Stimulated activated CD8-positive, alpha-beta memory T cell treated with anti-CD3 and anti-CD28 coated beads, Interleukin-7, amount 100 ng/mL, for 4 hours (primary cell): ENCODE data around the gene RNASEH2A.

Source experiments
- DNase-seq, 2 donors: peaks; one replicate each; pipeline ENCODE4 v3.0.0-alpha.2; 2020; ENCODE audit warnings: low read depth in 2 of 2

The RNASEH2A gene

DNA sequence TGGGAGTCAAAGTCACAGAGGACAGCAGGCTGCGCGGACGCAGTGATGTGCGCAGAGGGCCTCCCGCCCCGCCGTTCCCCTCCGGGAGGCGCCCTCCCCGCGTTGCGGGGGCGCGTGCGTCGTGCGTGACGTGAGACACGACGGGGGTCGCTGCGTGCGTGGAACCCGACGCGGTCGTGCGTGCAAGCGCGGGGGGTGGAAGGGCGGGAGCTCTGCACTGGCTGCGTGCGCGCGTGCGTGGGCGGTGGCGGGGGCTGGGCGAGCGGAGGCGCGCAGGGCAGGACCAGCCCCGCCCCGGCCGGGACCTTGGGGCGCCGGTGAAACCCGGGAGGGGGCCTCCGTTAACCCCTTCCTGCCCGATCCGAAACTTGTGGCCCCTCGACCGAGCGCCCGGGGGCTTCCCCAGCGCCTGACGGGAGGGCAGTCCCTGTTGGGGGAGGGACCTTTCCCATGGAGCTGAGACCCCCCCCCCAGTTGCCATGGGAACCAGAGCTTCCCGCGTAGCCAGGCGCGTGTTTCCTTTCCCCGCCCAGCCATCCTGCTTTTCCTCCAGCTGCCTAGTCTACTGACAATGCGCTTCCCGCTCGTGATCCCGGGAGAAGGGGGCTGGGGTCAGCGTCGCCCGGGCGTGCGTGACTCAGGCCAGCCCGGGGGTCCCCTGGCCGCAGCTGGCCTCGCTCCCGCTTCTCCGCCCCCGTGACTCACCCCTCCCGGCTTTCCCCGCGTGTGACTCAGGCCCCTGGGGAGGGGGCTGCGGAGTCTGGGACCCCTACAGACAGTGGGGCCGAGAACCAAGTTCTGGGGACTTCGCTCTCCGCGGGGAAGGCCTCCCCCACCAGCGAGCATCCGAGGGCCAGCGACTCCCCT, 23.7 kb upstream of the RNASEH2A start:
- DNase-seq = peak; percentile 80 to 92

DNA sequence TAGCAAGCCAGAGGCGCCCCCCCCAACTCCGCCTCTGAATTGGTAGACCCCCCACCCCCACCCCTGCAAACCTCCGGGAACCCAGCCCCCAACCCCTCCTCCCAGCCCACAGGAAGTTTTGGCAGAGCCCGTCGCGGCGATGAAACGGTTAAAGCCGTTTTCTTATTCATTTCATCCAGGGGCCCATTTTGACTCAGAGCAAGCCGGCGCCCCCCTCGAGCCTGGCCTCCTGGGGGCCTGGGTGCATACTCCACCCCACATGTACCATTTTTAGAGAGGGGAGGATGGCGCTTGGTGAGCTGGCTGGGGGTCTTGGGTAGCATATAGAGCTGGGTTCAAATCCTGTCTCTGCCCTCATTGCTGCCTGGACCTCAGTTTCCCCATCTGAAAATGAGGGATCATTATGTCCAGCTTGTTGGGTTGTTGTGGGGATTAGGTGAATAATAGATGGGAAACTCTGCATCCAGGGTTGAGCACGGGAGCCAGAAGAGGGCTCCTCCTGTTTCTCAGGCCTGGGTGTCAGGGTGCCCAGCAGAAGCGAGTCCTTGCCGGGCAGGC, 23.0 kb upstream of the RNASEH2A start:
- DNase-seq = no peak

GRCh38 chr19:12783849-12784393, 22.5 kb upstream of the RNASEH2A start:
- no peak for DNase-seq

- no peak for DNase-seq
These were observed 22.0 kb upstream of the RNASEH2A start for GRCh38 chr19:12784394-12784870.

GRCh38 chr19:12784871-12785430, 21.4 kb upstream of the RNASEH2A start:
- DNase-seq = no peak

DNA sequence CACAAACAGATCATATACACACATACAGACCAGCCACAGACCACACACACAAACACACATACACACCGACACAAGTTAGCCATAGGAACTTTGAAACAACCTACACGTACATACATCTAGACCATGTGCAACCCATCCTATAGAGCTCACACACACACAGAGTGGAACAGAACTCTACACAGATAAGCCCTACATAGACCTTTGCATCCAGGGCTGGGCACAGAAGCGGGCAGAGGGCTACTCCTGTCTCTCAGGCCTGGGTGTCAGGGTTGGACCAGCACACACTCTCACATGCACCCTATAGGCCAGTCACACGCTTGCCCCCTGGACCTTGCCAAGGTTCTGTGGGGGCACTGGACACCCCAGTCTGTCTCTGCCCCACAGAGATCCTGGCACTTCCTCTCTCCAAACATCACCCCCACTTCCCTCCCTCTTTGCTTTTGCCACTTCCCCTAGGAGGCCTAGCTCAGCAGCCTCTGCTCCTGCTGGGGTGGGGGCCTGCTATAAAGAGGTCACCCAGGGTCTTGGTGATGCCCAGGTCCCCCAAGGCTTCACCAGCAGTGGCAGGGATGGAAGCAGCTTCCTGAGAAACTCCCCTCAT, 20.9 kb upstream of the RNASEH2A start:
- no peak for DNase-seq

DNA sequence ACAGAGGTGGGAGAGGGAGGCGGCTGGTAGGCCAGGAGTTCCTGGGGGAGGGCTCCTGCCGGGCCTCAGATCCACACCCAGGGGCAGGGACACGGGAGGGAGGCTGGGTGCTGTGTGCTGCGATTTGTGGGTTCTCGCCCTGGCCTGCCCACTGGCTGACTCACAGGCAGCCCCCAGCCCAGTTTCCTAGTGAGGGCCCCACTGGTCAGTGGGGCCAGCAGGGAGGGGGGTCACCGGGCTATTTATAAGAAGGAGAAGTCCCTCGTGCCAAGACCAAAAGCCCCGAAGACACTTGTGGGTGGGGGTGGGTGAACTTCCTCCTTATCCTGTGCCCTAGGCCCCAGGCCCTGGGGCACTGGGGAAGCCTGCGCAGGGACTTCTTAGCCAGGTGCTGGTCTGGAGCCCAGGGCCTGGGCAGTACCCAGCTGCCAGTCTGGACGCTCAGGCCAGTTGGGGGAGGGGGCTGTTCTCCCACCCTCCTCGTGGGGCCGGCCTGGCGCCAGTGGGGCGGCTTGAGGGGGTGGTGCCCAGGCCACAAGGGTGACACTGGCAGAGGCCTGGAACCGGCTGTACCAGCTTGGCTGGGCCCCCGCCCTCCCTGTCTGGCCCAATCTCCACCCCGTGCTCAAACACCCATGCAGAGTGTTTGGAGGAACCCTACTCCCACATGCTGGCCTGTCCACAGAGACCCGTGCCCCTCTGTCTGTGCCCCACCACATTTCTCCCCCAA, 20.1 kb upstream of the RNASEH2A start:
- DNase-seq = no peak

GRCh38 chr19:12786952-12787351, 19.4 kb upstream of the RNASEH2A start:
- DNase-seq = no peak

GRCh38 chr19:12787458-12787857, 18.9 kb upstream of the RNASEH2A start:
- no peak for DNase-seq

DNA sequence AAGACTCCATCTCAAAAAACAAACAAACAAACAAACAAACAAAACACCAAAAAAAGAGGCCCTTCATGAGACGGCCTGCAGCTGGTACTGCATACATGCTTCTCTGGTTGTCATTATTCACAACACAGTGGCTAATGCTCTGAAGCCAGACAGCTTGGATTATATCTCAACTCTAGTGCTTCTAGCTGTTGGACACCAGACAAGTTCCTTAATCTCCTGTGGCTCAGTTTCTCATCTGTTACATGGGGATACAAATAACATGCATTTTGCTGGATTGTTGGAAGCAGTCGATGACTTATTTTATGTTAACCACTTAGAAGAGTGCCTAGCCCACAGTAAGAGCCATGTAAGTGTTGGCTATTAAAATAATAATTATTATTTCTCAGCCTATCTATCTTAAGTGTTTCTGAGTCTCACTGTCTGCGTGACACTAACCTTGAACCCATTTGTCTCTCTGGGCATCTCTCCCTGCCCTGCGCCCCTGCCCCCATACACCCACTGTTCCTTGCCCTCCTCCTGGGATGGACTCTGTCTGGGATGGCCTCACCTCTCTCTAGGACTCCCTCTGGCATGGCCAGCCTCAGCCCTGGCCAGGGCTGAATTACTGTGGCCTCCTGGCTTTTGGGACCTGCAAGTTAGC, 18.2 kb upstream of the RNASEH2A start:
- DNase-seq = no peak

DNA sequence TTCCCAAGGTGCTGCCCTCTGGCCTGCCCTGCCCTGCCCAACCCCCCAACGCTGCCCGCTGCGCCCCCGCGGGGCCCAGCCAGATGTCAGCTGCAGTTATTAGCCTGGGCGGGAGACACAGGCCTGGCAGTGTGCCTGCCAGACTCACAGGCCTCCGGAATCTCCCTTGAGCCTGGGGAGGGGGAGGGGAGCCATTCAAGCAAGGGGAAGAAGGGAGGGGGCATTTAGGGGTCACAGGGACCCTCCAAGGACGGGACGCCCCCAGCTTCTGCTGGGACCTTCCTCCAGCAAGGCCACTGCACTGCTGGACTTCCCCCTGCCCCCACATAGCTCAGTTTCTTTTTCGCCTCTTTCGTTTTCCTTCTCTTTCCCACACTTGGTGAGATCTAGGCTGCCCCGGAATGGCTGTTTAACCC, 17.7 kb upstream of the RNASEH2A start:
- peak in 1 of 2 donors; percentile 37 for DNase-seq

- peak in 1 of 2 donors; percentile 37 for DNase-seq
These were observed 17.1 kb upstream of the RNASEH2A start for GRCh38 chr19:12789098-12789903.

- peak; percentile 77 to 91 for DNase-seq
These were observed 16.3 kb upstream of the RNASEH2A start for GRCh38 chr19:12789904-12790619.

GRCh38 chr19:12790628-12791344, 15.6 kb upstream of the RNASEH2A start:
- no peak for DNase-seq

- DNase-seq = peak; percentile 90 to 96
These were observed 14.9 kb upstream of the RNASEH2A start, which contains the start of gene JUNB for GRCh38 chr19:12791345-12792050. JUNB (plus strand) TSS chr19:12791486; CDS start chr19:12791772, 286 bp downstream.

DNA sequence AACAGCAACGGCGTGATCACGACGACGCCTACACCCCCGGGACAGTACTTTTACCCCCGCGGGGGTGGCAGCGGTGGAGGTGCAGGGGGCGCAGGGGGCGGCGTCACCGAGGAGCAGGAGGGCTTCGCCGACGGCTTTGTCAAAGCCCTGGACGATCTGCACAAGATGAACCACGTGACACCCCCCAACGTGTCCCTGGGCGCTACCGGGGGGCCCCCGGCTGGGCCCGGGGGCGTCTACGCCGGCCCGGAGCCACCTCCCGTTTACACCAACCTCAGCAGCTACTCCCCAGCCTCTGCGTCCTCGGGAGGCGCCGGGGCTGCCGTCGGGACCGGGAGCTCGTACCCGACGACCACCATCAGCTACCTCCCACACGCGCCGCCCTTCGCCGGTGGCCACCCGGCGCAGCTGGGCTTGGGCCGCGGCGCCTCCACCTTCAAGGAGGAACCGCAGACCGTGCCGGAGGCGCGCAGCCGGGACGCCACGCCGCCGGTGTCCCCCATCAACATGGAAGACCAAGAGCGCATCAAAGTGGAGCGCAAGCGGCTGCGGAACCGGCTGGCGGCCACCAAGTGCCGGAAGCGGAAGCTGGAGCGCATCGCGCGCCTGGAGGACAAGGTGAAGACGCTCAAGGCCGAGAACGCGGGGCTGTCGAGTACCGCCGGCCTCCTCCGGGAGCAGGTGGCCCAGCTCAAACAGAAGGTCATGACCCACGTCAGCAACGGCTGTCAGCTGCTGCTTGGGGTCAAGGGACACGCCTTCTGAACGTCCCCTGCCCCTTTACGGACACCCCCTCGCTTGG, 14.1 kb upstream of the RNASEH2A start:
- peak; percentile 76 to 84 for DNase-seq

- no peak for DNase-seq
These were observed 13.5 kb upstream of the RNASEH2A start for GRCh38 chr19:12792853-12793289.
